Sigmoid colon (tissue), 7 donors: Measurements from ENCODE around the gene FTO. TPM values are rescaled to one million over a fixed set of nuclear protein-coding genes. Genes with fewer than 3 reads are reported as not detected.

Source experiments
- DNase-seq: peaks from one replicate; pipeline ENCODE4 v3.0.0-alpha.2; 2019
- H3K27ac ChIP-seq, 4 donors: fragments of 200-600 bp; sonication (generic); one replicate each; pipeline ENCODE4 v1.5.1; 2016 to 2019; ENCODE audit warnings: mild to moderate bottlenecking in 1 of 4
- H3K27me3 ChIP-seq, 3 donors: fragments of 200-600 bp; sonication (generic); one replicate each; pipeline ENCODE4 v1.5.1; 2019; ENCODE audit warnings: mild to moderate bottlenecking in 1 of 3
- H3K36me3 ChIP-seq, 4 donors: fragments of 200-600 bp; sonication (generic); one replicate each; pipeline ENCODE4 v1.5.1; 2016 to 2019
- H3K4me1 ChIP-seq, 4 donors: fragments of 200-600 bp; sonication (generic); one replicate each; pipeline ENCODE4 v1.5.1; 2017 to 2019
- H3K4me3 ChIP-seq, 4 donors: fragments of 200-600 bp; sonication (generic); one replicate each; pipeline ENCODE4 v1.5.1; 2017 to 2019; ENCODE audit warnings: mild to moderate bottlenecking in 2 of 4, moderate library complexity in 1 of 4
- H3K9me3 ChIP-seq, 4 donors: fragments of 200-600 bp in 3 of 4; sonication (generic) in 3 of 4; one replicate each; pipeline versions ENCODE4 v1.5.1 to v1.6.1; 2013 to 2019
- CTCF ChIP-seq, 4 experiments: fragments of 450-650 bp in 3 of 4; fragments of 200-600 bp in 1 of 4; IDR thresholded peaks; one replicate each; pipeline ENCODE4 v1.5.1; 2016 to 2019; ENCODE audit warnings: antibody characterized with exemption in 4 of 4, mild to moderate bottlenecking in 3 of 4, moderate library complexity in 2 of 4
- EP300 ChIP-seq, 4 donors: sonication (generic); formaldehyde crosslinking; IDR thresholded peaks; one replicate each; pipeline ENCODE4 v1.6.1; 2017; ENCODE audit warnings: antibody characterized with exemption in 4 of 4
- POLR2A ChIP-seq, 2 donors: fragments of 450-650 bp; IDR thresholded peaks; one replicate each; pipeline ENCODE4 v1.6.1; 2016; ENCODE audit warnings: antibody characterized with exemption in 2 of 2, mild to moderate bottlenecking in 2 of 2, moderate library complexity in 2 of 2
- POLR2AphosphoS5 ChIP-seq, 4 donors: sonication (generic); formaldehyde crosslinking; IDR thresholded peaks; one replicate each; pipeline ENCODE4 v1.6.1; 2017; ENCODE audit warnings: antibody characterized with exemption in 4 of 4
- WGBS, 2 donors: extraction: QIAGEN DNeasy Blood & Tissue Kit; methylation state at CpG; one replicate each; pipeline ENCODE4 v1.1.7; 2013; 5-methylcytosine and 5-hydroxymethylcytosine counted together
- intact Hi-C: fragments of 100-400 bp; cut with DNase I; formaldehyde crosslinking; loops from one replicate; pipeline ENCODE4 v1.15.1; 2023
- polyA plus RNA-seq, 3 donors: library from polyadenylated mRNA; stranded (reverse); fragments of 200-250 nt; gene quantifications; one replicate each; pipeline ENCODE4 v1.2.3, GENCODE V29; 2013
- total RNA-seq, 4 donors: library from RNA; depleted of rRNA; stranded (reverse); fragments of >200 nt; gene quantifications; one replicate each; pipeline ENCODE4 v1.1.0, GENCODE V29; 2016
- donor health status: healthy with polysubstance abuse.
- donor health status: Bipolar disorder and iron deficiency.
- donor health status: healthy.

The FTO gene
- total and polyA plus RNA-seq, 7 donors: 9.9 to 97.2 (median 77.8) TPM

- TF ChIP-seq EP300 (IDR thresholded peaks at IDR 0.05): no peak
- TF ChIP-seq CTCF (IDR thresholded peaks at IDR 0.05): no peak
- no peak for TF ChIP-seq POLR2A (IDR thresholded peaks at IDR 0.05)
- no peak for TF ChIP-seq POLR2AphosphoS5 (IDR thresholded peaks at IDR 0.05)
- no peaks in the 10 kb centered on the region for H3K9me3 ChIP-seq
- intact Hi-C loops: no loop called here
- no peaks in the 10 kb centered on the region for H3K27me3 ChIP-seq
- DNase-seq: no peak
- H3K27ac ChIP-seq: no peak overlapping the region
- H3K36me3 ChIP-seq: no peaks in the 10 kb centered on the region
- 96 to 97% methylated on average over 6 of the region's 6 CpGs for WGBS, 2 donors
- no peak overlapping the region for H3K4me3 ChIP-seq
- H3K4me1 ChIP-seq: peaks cover 0 to 5% (median 2%) of the 10 kb centered on the region in 4 donors
Measured at GRCh38 chr16:54061454-54061853, 357.5 kb downstream of the FTO start.

GRCh38 chr16:54062361-54063278 lies 358.7 kb downstream of the FTO start:
- no peaks in the 10 kb centered on the region for H3K27me3 ChIP-seq
- intact Hi-C loops: no loop called here
- DNase-seq: no peak
- WGBS, 2 donors: 85 to 87% methylated on average over 13 of the region's 13 CpGs
- H3K4me1 ChIP-seq: peaks cover 0 to 15% (median 4%) of the 10 kb centered on the region in 4 donors
- no peaks in the 10 kb centered on the region for H3K36me3 ChIP-seq
- H3K9me3 ChIP-seq: no peaks in the 10 kb centered on the region
- H3K27ac ChIP-seq: no peak overlapping the region
- H3K4me3 ChIP-seq: no peak overlapping the region
- no peak for TF ChIP-seq POLR2A (IDR thresholded peaks at IDR 0.05)
- no peak for TF ChIP-seq CTCF (IDR thresholded peaks at IDR 0.05)
- no peak for TF ChIP-seq EP300 (IDR thresholded peaks at IDR 0.05)
- no peak for TF ChIP-seq POLR2AphosphoS5 (IDR thresholded peaks at IDR 0.05)

- no peaks in the 10 kb centered on the region for H3K9me3 ChIP-seq
- 87 to 88% methylated on average over 10 of the region's 10 CpGs for WGBS, 2 donors
Measured at GRCh38 chr16:54063279-54063773, 359.4 kb downstream of the FTO start.

GRCh38 chr16:54066451-54067105 lies 362.6 kb downstream of the FTO start:
- 88 to 92% methylated on average over 4 of the region's 4 CpGs for WGBS, 2 donors

More at GRCh38 chr16:54063279-54063773, 359.4 kb downstream of the FTO start:
- no peak for DNase-seq
- intact Hi-C loops: no loop called here
- H3K4me3 ChIP-seq: no peak overlapping the region
- TF ChIP-seq POLR2AphosphoS5 (IDR thresholded peaks at IDR 0.05) (no peak), CTCF (IDR thresholded peaks at IDR 0.05) (no peak), EP300 (IDR thresholded peaks at IDR 0.05) (no peak), POLR2A (IDR thresholded peaks at IDR 0.05) (no peak)
- no peak overlapping the region for H3K27ac ChIP-seq
- H3K4me1 ChIP-seq: peaks cover 0 to 16% (median 4%) of the 10 kb centered on the region in 4 donors
- no peaks in the 10 kb centered on the region for H3K27me3 ChIP-seq
- no peaks in the 10 kb centered on the region for H3K36me3 ChIP-seq

More at GRCh38 chr16:54066451-54067105, 362.6 kb downstream of the FTO start:
- H3K27me3 ChIP-seq: no peaks in the 10 kb centered on the region
- H3K36me3 ChIP-seq: no peaks in the 10 kb centered on the region
- intact Hi-C loops: no loop called here
- DNase-seq: no peak
- H3K4me3 ChIP-seq: no peak overlapping the region
- peaks cover 0 to 16% (median 4%) of the 10 kb centered on the region in 4 donors for H3K4me1 ChIP-seq
- TF ChIP-seq EP300 (IDR thresholded peaks at IDR 0.05) (no peak), POLR2AphosphoS5 (IDR thresholded peaks at IDR 0.05) (no peak), POLR2A (IDR thresholded peaks at IDR 0.05) (no peak), CTCF (IDR thresholded peaks at IDR 0.05) (no peak)
- no peaks in the 10 kb centered on the region for H3K9me3 ChIP-seq
- no peak overlapping the region for H3K27ac ChIP-seq
